Esophagus squamous epithelium (tissue), 5 donors: ENCODE measurements around the gene FNDC3B. TPM values are rescaled to one million over a fixed set of nuclear protein-coding genes. Genes with fewer than 3 reads are reported as not detected.
"Not testable (repeated sequence)": the region's sequence is repeated elsewhere in the genome, so short reads cannot be mapped to it uniquely, and the experiment has no call there.

Experiments
- DNase-seq: peaks from one replicate; lab custom pipeline; 2025; lab: John Stamatoyannopoulos, UW
- H3K27ac ChIP-seq, 4 donors: fragments of 200-600 bp; sonication (generic); one replicate each; pipeline ENCODE4 v1.5.1; 2016 to 2019; ENCODE audit warnings: mild to moderate bottlenecking in 1 of 4
- H3K27me3 ChIP-seq, 4 donors: fragments of 200-600 bp; sonication (generic); 1 replicate in 3 of 4; 2 replicates in 1 of 4; pipeline versions ENCODE4 v1.5.1 to v1.6.0; 2017 to 2021; ENCODE audit warnings: antibody characterized with exemption in 1 of 4
- H3K36me3 ChIP-seq, 3 donors: fragments of 200-600 bp; sonication (generic); one replicate each; pipeline ENCODE4 v1.5.1; 2016 to 2019
- H3K4me1 ChIP-seq, 3 donors: fragments of 200-600 bp; sonication (generic); one replicate each; pipeline ENCODE4 v1.5.1; 2017 to 2019
- H3K4me3 ChIP-seq, 4 donors: fragments of 200-600 bp; sonication (generic); 1 replicate in 3 of 4; 2 replicates in 1 of 4; pipeline ENCODE4 v1.5.1; 2016 to 2019; ENCODE audit warnings: mild to moderate bottlenecking in 2 of 4, moderate library complexity in 1 of 4
- H3K9me3 ChIP-seq, 3 donors: fragments of 200-600 bp; sonication (generic); one replicate each; pipeline ENCODE4 v1.5.1; 2016 to 2019
- CTCF ChIP-seq, 6 experiments: fragments of 450-650 bp in 4 of 6; fragments of 200-600 bp in 2 of 6; sonication (generic) in 2 of 6; IDR thresholded peaks; one replicate each; pipeline ENCODE4 v1.5.1; 2016 to 2019; ENCODE audit warnings: antibody characterized with exemption in 6 of 6, mild to moderate bottlenecking in 4 of 6, moderate library complexity in 4 of 6
- POLR2A ChIP-seq, 4 donors: fragments of 450-650 bp; IDR thresholded peaks; one replicate each; pipeline ENCODE4 v1.6.1; 2017; ENCODE audit warnings: antibody characterized with exemption in 4 of 4, mild to moderate bottlenecking in 4 of 4, moderate library complexity in 3 of 4
- WGBS, 2 donors: methylation state at CpG; one replicate each; pipeline ENCODE4 v1.1.5; 2018; 5-methylcytosine and 5-hydroxymethylcytosine counted together
- intact Hi-C: fragments of 100-400 bp; cut with DNase I; formaldehyde crosslinking; loops from one replicate; pipeline ENCODE4 v1.15.0; 2022
- total RNA-seq, 4 donors: library from RNA; depleted of rRNA; stranded (reverse); fragments of >200 nt; gene quantifications; one replicate each; pipeline ENCODE4 v1.1.0, GENCODE V29; 2016
- donor health status: DM: yes; HTN: yes; CAD: no.

The FNDC3B gene
- total RNA-seq, 4 donors from 2014 or later: 7.7 to 44.3 (median 20.4) TPM

- intact Hi-C loops: no loop called here
- DNase-seq: no peak
- Histone ChIP-seq H3K4me1 (no peaks in the 10 kb centered on the region), H3K36me3 (no peaks in the 10 kb centered on the region), H3K4me3 (no peak overlapping the region), H3K27ac (no peak overlapping the region), H3K27me3 (peaks cover 0 to 43% (median 0%) of the 10 kb centered on the region in 4 donors), H3K9me3 (peaks cover 0 to 6% (median 0%) of the 10 kb centered on the region in 3 donors)
- 84 to 91% methylated on average over 2 of the region's 2 CpGs for WGBS, 2 donors
- no peak for TF ChIP-seq CTCF (IDR thresholded peaks at IDR 0.05)
- TF ChIP-seq POLR2A (IDR thresholded peaks at IDR 0.05): no peak
Observed at GRCh38 chr3:171996178-171996817, 43.1 kb upstream of the FNDC3B start.

- intact Hi-C loops, H3K4me3 ChIP-seq, H3K9me3 ChIP-seq, H3K27ac ChIP-seq, H3K4me1 ChIP-seq, DNase-seq, H3K36me3 ChIP-seq: not testable (repeated sequence)
- WGBS, 2 donors: 67% methylated on average over 1 of the region's 24 CpGs; no CpG with 5 or more reads in 1 of the 2 donors
- H3K27me3 ChIP-seq: peaks cover 0 to 27% (median 0%) of the 10 kb centered on the region in 4 donors
Observed at GRCh38 chr3:171998731-171999130, 40.6 kb upstream of the FNDC3B start.

- H3K27ac ChIP-seq, H3K9me3 ChIP-seq, H3K4me1 ChIP-seq, H3K36me3 ChIP-seq, DNase-seq, H3K4me3 ChIP-seq, intact Hi-C loops: not testable (repeated sequence)
- H3K27me3 ChIP-seq: peaks cover 0 to 19% (median 0%) of the 10 kb centered on the region in 4 donors
- 88 to 100% methylated on average over 1 of the region's 1 CpG for WGBS, 2 donors
Observed at GRCh38 chr3:172001616-172002015, 37.8 kb upstream of the FNDC3B start.

GRCh38 chr3:172002512-172003078 is 36.8 kb upstream of the FNDC3B start:
- no peak overlapping the region for H3K27ac ChIP-seq
- no peak for TF ChIP-seq CTCF (IDR thresholded peaks at IDR 0.05)
- TF ChIP-seq POLR2A (IDR thresholded peaks at IDR 0.05): no peak
- no peaks in the 10 kb centered on the region for H3K4me1 ChIP-seq
- H3K36me3 ChIP-seq: no peaks in the 10 kb centered on the region
- no peaks in the 10 kb centered on the region for H3K9me3 ChIP-seq
- no peak for DNase-seq
- peaks cover 0 to 11% (median 0%) of the 10 kb centered on the region in 4 donors for H3K27me3 ChIP-seq
- intact Hi-C loops: no loop called here
- 52 to 53% methylated on average over 4 of the region's 4 CpGs for WGBS, 2 donors
- no peak overlapping the region for H3K4me3 ChIP-seq

- Histone ChIP-seq H3K27ac (no peak overlapping the region), H3K36me3 (no peaks in the 10 kb centered on the region), H3K4me3 (no peak overlapping the region), H3K9me3 (no peaks in the 10 kb centered on the region), H3K27me3 (peaks cover 0 to 6% (median 0%) of the 10 kb centered on the region in 4 donors), H3K4me1 (no peaks in the 10 kb centered on the region)
- intact Hi-C loops: no loop called here
- 77 to 83% methylated on average over 6 of the region's 6 CpGs for WGBS, 2 donors
- TF ChIP-seq POLR2A (IDR thresholded peaks at IDR 0.05): no peak
- DNase-seq: no peak
Observed at GRCh38 chr3:172003146-172003545, 36.2 kb upstream of the FNDC3B start.

- Histone ChIP-seq H3K27ac (no peak overlapping the region), H3K9me3 (no peaks in the 10 kb centered on the region), H3K36me3 (no peaks in the 10 kb centered on the region), H3K27me3 (no peaks in the 10 kb centered on the region), H3K4me1 (no peaks in the 10 kb centered on the region), H3K4me3 (no peak overlapping the region)
- intact Hi-C loops: no loop called here
- DNase-seq: no peak
- TF ChIP-seq CTCF (IDR thresholded peaks at IDR 0.05) (no peak), POLR2A (IDR thresholded peaks at IDR 0.05) (no peak)
Observed at GRCh38 chr3:172007065-172007370, 32.4 kb upstream of the FNDC3B start.
